Natural killer cell (primary cell): ENCODE measurements around the gene WSCD2. TPM values are rescaled to one million over a fixed set of nuclear protein-coding genes. Genes with fewer than 3 reads are reported as not detected.
A peak's percentile ranks its signal among the peaks of the same experiment; 100 is the strongest.

ENCODE experiments used
- ATAC-seq, 3 donors: fragments of 150-1000 bp in 2 of 3; fragments of 200-7000 bp in 1 of 3; cut with Tn5 transposase; 1 replicate in 1 of 3; 2 replicates in 2 of 3; pipeline ENCODE4 v1.10.0; 2021; ENCODE audit warnings: mild to moderate bottlenecking in 2 of 3, moderate library complexity in 2 of 3
- DNase-seq, 2 donors: peaks; one replicate each; pipeline versions ENCODE4 v3.0.0 to v3.0.0-alpha.2; 2013 to 2021; ENCODE audit warnings: mixed read lengths in 1 of 2
- H3K27ac ChIP-seq: one replicate; pipeline ENCODE4 v1.5.1; 2013; ENCODE audit warnings: mild to moderate bottlenecking, low read length
- H3K27me3 ChIP-seq: one replicate; pipeline ENCODE4 v1.6.1; 2013; ENCODE audit warnings: low read length; ENCODE audit not compliant: control insufficient read depth, insufficient read depth
- H3K36me3 ChIP-seq: one replicate; pipeline ENCODE4 v1.6.1; 2013; ENCODE audit warnings: low read length; ENCODE audit not compliant: control insufficient read depth, insufficient read depth
- H3K4me1 ChIP-seq: one replicate; pipeline ENCODE4 v1.6.1; 2013; ENCODE audit warnings: low read length; ENCODE audit not compliant: control insufficient read depth, insufficient read depth
- H3K4me3 ChIP-seq: one replicate; pipeline ENCODE4 v1.5.1; 2013; ENCODE audit warnings: low read length
- H3K9me3 ChIP-seq: one replicate; pipeline ENCODE4 v1.6.1; 2013; ENCODE audit warnings: low read length; ENCODE audit not compliant: control insufficient read depth, insufficient read depth
- H3K27ac Mint-ChIP-seq, 2 donors: one replicate each; pipeline ENCODE4 v1.8.0; 2022; ENCODE audit warnings: mild to moderate bottlenecking in 2 of 2, mixed read lengths in 2 of 2, moderate library complexity in 1 of 2
- H3K27me3 Mint-ChIP-seq, 2 donors: one replicate each; pipeline ENCODE4 v1.8.0; 2022; ENCODE audit warnings: low read depth in 2 of 2, mixed read lengths in 2 of 2
- H3K36me3 Mint-ChIP-seq: one replicate; pipeline ENCODE4 v1.8.0; 2022; ENCODE audit warnings: mixed read lengths
- H3K4me1 Mint-ChIP-seq, 2 donors: one replicate each; pipeline ENCODE4 v1.8.0; 2022; ENCODE audit warnings: mixed read lengths in 2 of 2
- H3K4me3 Mint-ChIP-seq: one replicate; pipeline ENCODE4 v1.8.0; 2022; ENCODE audit warnings: mild to moderate bottlenecking, moderate library complexity, mixed read lengths
- H3K9me3 Mint-ChIP-seq, 2 donors: one replicate each; pipeline ENCODE4 v1.8.0; 2022; ENCODE audit warnings: mixed read lengths in 2 of 2
- WGBS: methylation state at CpG from one replicate; pipeline ENCODE4 v1.1.7; 2013; ENCODE audit warnings: missing lambda C conversion rate; ENCODE audit not compliant: insufficient coverage; 5-methylcytosine and 5-hydroxymethylcytosine counted together
- intact Hi-C: fragments of 100-400 bp; cut with micrococcal nuclease; formaldehyde crosslinking; loops from one replicate; pipeline ENCODE4 v1.14.2; 2022
- total RNA-seq, 4 donors: library from RNA; stranded (reverse); fragments of 120-200 nt in 1 of 4; gene quantifications; one replicate each; pipeline versions ENCODE4 v1.2.3 to v1.2.4, GENCODE V29; 2013 to 2022
- TF ChIP-seq, protein P1 (sequence below): fragments of 200-600 bp; IDR thresholded peaks from one replicate; pipeline ENCODE4 v1.8.0; 2022; ENCODE audit warnings: antibody characterized with exemption

Gene WSCD2
- total RNA-seq, 3 donors from 2014 or later (not counting 1 experiment from before 2014, with no cell fraction given), result 0.32 to 0.78 TPM; not detected in 1

DNA sequence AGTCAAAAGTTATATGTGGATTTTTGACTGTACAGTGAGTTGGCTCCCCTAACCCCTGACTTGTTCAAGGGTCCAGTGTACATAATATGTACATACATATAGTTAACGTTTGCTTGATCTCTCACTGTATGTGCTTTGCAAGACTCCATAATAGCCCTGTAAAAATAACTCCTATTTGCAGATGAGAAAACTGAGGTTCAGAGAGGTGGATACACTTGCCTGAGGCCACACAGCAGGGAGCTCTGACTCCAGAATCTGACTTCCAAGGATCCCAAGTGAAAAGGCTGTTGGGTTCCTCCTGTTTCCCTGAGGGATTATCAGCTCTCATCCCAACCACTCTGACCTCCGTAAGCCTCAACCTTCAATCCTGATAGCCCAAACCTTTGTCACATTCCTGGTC, 168.3 kb downstream of the WSCD2 start:
- Mint-ChIP-seq H3K27me3 (no peaks in the 10 kb centered on the region), H3K9me3 (no peaks in the 10 kb centered on the region), H3K4me3 (peak overlapping the region; percentile 85), H3K4me1 (peaks cover 100% of the 10 kb centered on the region in 2 donors), H3K27ac (peak overlapping the region; percentile 91 to 98), H3K36me3 (peaks cover 15% of the 10 kb centered on the region)
- intact Hi-C loops, result no loop called here
- H3K27ac ChIP-seq, result peak overlapping the region; percentile 69
- ATAC-seq, result no peak
- no peak overlapping the region for H3K4me3 ChIP-seq
- TF ChIP-seq, protein P1, sequence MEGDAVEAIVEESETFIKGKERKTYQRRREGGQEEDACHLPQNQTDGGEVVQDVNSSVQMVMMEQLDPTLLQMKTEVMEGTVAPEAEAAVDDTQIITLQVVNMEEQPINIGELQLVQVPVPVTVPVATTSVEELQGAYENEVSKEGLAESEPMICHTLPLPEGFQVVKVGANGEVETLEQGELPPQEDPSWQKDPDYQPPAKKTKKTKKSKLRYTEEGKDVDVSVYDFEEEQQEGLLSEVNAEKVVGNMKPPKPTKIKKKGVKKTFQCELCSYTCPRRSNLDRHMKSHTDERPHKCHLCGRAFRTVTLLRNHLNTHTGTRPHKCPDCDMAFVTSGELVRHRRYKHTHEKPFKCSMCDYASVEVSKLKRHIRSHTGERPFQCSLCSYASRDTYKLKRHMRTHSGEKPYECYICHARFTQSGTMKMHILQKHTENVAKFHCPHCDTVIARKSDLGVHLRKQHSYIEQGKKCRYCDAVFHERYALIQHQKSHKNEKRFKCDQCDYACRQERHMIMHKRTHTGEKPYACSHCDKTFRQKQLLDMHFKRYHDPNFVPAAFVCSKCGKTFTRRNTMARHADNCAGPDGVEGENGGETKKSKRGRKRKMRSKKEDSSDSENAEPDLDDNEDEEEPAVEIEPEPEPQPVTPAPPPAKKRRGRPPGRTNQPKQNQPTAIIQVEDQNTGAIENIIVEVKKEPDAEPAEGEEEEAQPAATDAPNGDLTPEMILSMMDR, result no peak
- H3K4me1 ChIP-seq, result peaks cover 77% of the 10 kb centered on the region
- no peak for DNase-seq
- WGBS, result 94% methylated on average over 1 of the region's 2 CpGs
- H3K9me3 ChIP-seq, result no peaks in the 10 kb centered on the region
- no peaks in the 10 kb centered on the region for H3K27me3 ChIP-seq
- peaks cover 3% of the 10 kb centered on the region for H3K36me3 ChIP-seq

DNA sequence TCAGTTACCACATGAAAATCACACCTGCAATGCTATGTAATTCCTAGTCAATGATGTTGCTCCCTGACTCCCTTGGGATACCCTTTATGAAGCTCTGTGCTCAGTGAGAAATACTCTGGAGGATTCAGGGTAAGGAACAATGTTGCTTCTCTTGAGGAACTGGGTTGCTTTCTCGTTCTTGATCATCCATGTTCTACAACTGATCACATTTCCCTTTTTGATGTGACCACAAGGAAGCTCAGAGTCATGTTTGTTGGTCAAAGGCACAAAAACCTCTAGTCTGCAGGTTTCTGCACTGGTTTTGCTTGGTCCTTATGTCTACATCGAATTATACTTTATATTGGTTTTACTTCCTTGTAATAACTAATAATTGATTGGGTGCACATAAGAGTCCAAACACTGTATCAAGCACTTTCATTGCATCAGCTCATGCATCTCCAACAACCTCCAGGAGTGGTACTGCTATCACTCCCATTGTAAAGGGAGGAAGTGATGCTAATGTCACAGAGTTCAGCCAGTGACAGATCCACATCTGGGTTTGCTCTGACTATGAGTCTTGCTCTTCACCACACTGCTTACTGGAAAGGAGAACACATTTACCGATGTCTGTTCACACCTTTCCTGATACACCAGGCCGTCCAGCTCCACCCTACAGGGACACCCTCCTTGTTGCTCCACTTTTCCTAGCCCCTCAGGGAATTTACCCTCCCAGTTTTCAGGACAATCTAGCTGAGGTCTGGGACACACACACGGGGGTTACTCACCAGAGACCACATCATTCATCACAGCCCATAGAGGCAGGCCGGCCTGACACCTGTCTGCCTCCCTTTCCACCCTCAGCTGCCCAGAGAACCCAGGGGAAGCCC, 169.0 kb downstream of the WSCD2 start:
- 34% methylated on average over 5 of the region's 6 CpGs for WGBS
- Mint-ChIP-seq H3K36me3 (peaks cover 8% of the 10 kb centered on the region), H3K4me3 (peak overlapping the region; percentile 85), H3K9me3 (no peaks in the 10 kb centered on the region), H3K4me1 (peaks cover 97 to 100% of the 10 kb centered on the region in 2 donors), H3K27ac (peak overlapping the region; percentile 91 to 98), H3K27me3 (no peaks in the 10 kb centered on the region)
- ATAC-seq (peak; percentile 28 to 40 (median 37)), DNase-seq (no peak)
- no peaks in the 10 kb centered on the region for H3K27me3 ChIP-seq
- H3K4me3 ChIP-seq, result no peak overlapping the region
- TF ChIP-seq, protein P1, result no peak
- intact Hi-C loops, result no loop called here
- peak overlapping the region; percentile 69 for H3K27ac ChIP-seq
- peaks cover under 1% of the 10 kb centered on the region for H3K36me3 ChIP-seq
- no peaks in the 10 kb centered on the region for H3K9me3 ChIP-seq
- peaks cover 82% of the 10 kb centered on the region for H3K4me1 ChIP-seq

DNA sequence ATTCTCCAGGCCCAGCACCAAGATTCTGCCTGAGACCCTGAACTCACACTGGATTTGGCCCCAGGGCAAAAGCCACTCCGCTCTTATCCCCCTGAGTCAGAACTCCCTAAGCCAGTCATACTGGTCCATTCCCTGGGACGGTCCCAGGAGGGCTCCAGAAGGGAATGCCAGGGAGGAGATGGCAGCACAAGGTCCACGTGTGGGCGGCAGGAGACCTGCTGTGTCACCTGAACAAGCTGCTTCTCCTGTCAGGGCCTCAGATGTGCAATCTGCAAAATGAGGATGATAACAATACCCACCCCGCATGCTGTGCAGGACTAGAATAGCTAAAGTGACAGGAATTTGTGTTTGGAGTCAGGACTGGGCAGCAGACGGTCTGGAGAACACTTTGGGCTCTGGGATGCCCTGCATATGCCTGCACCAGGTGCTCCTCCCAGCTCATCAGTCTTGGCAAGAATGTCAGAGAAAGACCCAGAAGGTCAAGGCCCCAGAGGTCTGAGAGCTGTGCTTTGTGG, 169.7 kb downstream of the WSCD2 start:
- Histone ChIP-seq H3K4me3 (no peak overlapping the region), H3K36me3 (no peaks in the 10 kb centered on the region), H3K9me3 (no peaks in the 10 kb centered on the region), H3K27me3 (no peaks in the 10 kb centered on the region), H3K4me1 (peaks cover 87% of the 10 kb centered on the region), H3K27ac (peak overlapping the region; percentile 69)
- ATAC-seq, result no peak
- TF ChIP-seq, protein P1, result no peak
- Mint-ChIP-seq H3K4me1 (peaks cover 97 to 100% of the 10 kb centered on the region in 2 donors), H3K9me3 (no peaks in the 10 kb centered on the region), H3K27ac (peak overlapping the region; percentile 91 to 98), H3K4me3 (peak overlapping the region; percentile 85), H3K36me3 (peaks cover 6% of the 10 kb centered on the region), H3K27me3 (no peaks in the 10 kb centered on the region)
- WGBS, result 82% methylated on average over 6 of the region's 6 CpGs
- intact Hi-C loops, result no loop called here
- DNase-seq, result no peak
